ENCODE data around the gene ARPC1B. TPM values are rescaled to one million over a fixed set of nuclear protein-coding genes. Genes with fewer than 3 reads are reported as not detected.
A peak's percentile ranks its signal among the peaks of the same experiment; 100 is the strongest.

ARPC1B gene
- polyA plus RNA-seq, 2 donors = 18.0 to 55.7 TPM

GRCh38 chr7:99365318-99366141, 9.0 kb upstream of the ARPC1B start:
- peak overlapping the region in 1 of 2 donors; percentile 43 for H3K27ac ChIP-seq (ENCODE audit: low read depth in 2 of 2, low read length in 1 of 2)
- H3K9me3 ChIP-seq (ENCODE audit: control insufficient read depth in 2 of 2, insufficient read depth in 1 of 2, low read depth in 1 of 2, low read length in 1 of 2) = no peaks in the 10 kb centered on the region
- WGBS, 2 donors = 71 to 75% methylated on average over 17 of the region's 17 CpGs
- H3K4me1 ChIP-seq (ENCODE audit: control insufficient read depth in 2 of 2, insufficient read depth in 2 of 2, low read length in 1 of 2) = no peaks in the 10 kb centered on the region
- no peaks in the 10 kb centered on the region for H3K27me3 ChIP-seq (ENCODE audit: control insufficient read depth in 1 of 2, insufficient read depth in 2 of 2, low read length in 2 of 2)
- H3K36me3 ChIP-seq (ENCODE audit: control insufficient read depth in 2 of 2, insufficient read depth in 2 of 2, low read length in 1 of 2) = peaks cover 0 to 19% of the 10 kb centered on the region in 2 donors
- H3K4me3 ChIP-seq (ENCODE audit: low read depth in 1 of 2, low read length in 2 of 2) = no peak overlapping the region

GRCh38 chr7:99366646-99367045, 7.9 kb upstream of the ARPC1B start:
- Histone ChIP-seq H3K9me3 (ENCODE audit: control insufficient read depth in 2 of 2, insufficient read depth in 1 of 2, low read depth in 1 of 2, low read length in 1 of 2) (no peaks in the 10 kb centered on the region), H3K27ac (ENCODE audit: low read depth in 2 of 2, low read length in 1 of 2) (peak overlapping the region in 1 of 2 donors; percentile 18), H3K36me3 (ENCODE audit: control insufficient read depth in 2 of 2, insufficient read depth in 2 of 2, low read length in 1 of 2) (peaks cover 0 to 16% of the 10 kb centered on the region in 2 donors), H3K4me1 (ENCODE audit: control insufficient read depth in 2 of 2, insufficient read depth in 2 of 2, low read length in 1 of 2) (no peaks in the 10 kb centered on the region), H3K27me3 (ENCODE audit: control insufficient read depth in 1 of 2, insufficient read depth in 2 of 2, low read length in 2 of 2) (no peaks in the 10 kb centered on the region), H3K4me3 (ENCODE audit: low read depth in 1 of 2, low read length in 2 of 2) (no peak overlapping the region)
- 73 to 80% methylated on average over 11 of the region's 11 CpGs for WGBS, 2 donors

DNA sequence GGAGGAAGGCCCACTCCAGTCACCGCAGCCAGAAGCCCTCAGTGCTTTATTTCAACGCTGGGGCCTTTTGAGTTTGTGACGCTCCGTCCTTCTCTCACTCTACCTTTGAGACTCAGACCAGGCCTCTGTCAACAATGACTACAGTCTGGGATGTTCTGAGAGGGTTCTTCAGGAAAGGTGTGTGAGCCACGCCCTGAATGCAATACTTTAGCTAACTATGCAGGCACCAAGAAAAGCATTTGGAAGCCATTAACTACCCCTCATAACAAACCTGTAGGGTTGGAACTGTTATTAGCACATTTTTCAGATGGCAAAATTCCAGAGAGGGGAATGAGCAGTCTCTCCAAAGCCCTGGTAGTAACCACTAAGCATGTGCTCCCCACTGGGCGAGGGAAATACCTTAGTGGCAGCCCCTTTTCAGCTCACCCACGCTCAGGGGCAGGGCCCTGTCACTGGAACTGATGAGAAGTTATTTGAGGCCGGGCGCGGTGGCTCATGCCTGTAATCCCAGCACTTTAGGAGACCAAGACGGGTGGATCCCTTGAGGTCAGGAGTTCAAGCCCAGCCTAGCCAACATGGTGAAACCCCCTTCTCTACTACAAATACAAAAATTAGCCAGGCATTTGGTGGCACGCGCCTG, 5.7 kb upstream of the ARPC1B start:
- no peaks in the 10 kb centered on the region for H3K27me3 ChIP-seq (ENCODE audit: control insufficient read depth in 1 of 2, insufficient read depth in 2 of 2, low read length in 2 of 2)
- no peak overlapping the region for H3K27ac ChIP-seq (ENCODE audit: low read depth in 2 of 2, low read length in 1 of 2)
- H3K9me3 ChIP-seq (ENCODE audit: control insufficient read depth in 2 of 2, insufficient read depth in 1 of 2, low read depth in 1 of 2, low read length in 1 of 2) = no peaks in the 10 kb centered on the region
- WGBS, 2 donors = 87 to 89% methylated on average over 13 of the region's 13 CpGs
- no peaks in the 10 kb centered on the region for H3K4me1 ChIP-seq (ENCODE audit: control insufficient read depth in 2 of 2, insufficient read depth in 2 of 2, low read length in 1 of 2)
- H3K4me3 ChIP-seq (ENCODE audit: low read depth in 1 of 2, low read length in 2 of 2) = no peak overlapping the region
- H3K36me3 ChIP-seq (ENCODE audit: control insufficient read depth in 2 of 2, insufficient read depth in 2 of 2, low read length in 1 of 2) = peaks cover 0 to 14% of the 10 kb centered on the region in 2 donors

DNA sequence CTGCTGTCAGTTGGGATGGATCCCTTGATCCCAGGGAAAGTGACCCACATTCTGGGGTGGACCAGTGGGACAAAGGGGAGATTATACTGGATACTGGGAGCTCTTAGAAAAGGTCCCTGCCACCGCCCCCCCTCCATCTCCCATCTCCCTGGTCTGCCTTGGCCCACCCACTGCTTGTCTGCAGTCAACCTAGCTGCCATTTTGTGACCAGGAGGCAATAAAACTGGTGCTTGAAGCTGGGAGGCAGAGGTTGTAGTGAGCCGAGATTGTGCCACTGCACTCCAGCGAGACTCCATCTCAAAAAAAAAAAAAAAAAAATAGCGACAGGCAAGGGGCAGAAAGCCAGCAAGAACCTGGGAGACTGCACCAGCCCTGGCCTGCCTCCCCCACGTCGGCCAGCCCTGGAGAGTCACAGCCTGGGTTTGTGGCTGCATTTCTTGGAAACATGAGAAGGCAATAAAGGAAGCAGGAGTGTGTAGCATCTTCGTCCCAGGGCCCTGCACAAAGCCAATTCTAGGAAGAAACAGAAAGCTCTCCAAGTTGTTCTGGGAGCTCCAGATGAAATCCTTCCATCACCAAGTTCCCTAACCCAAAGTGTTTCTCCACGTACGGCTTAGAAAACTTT, 4.7 kb upstream of the ARPC1B start:
- Histone ChIP-seq H3K9me3 (ENCODE audit: control insufficient read depth in 2 of 2, insufficient read depth in 1 of 2, low read depth in 1 of 2, low read length in 1 of 2) (no peaks in the 10 kb centered on the region), H3K4me1 (ENCODE audit: control insufficient read depth in 2 of 2, insufficient read depth in 2 of 2, low read length in 1 of 2) (no peaks in the 10 kb centered on the region), H3K27me3 (ENCODE audit: control insufficient read depth in 1 of 2, insufficient read depth in 2 of 2, low read length in 2 of 2) (no peaks in the 10 kb centered on the region), H3K36me3 (ENCODE audit: control insufficient read depth in 2 of 2, insufficient read depth in 2 of 2, low read length in 1 of 2) (peaks cover 0 to 11% of the 10 kb centered on the region in 2 donors), H3K27ac (ENCODE audit: low read depth in 2 of 2, low read length in 1 of 2) (peak overlapping the region in 1 of 2 donors; percentile 25), H3K4me3 (ENCODE audit: low read depth in 1 of 2, low read length in 2 of 2) (no peak overlapping the region)
- 39 to 57% methylated on average over 9 of the region's 9 CpGs for WGBS, 2 donors

DNA sequence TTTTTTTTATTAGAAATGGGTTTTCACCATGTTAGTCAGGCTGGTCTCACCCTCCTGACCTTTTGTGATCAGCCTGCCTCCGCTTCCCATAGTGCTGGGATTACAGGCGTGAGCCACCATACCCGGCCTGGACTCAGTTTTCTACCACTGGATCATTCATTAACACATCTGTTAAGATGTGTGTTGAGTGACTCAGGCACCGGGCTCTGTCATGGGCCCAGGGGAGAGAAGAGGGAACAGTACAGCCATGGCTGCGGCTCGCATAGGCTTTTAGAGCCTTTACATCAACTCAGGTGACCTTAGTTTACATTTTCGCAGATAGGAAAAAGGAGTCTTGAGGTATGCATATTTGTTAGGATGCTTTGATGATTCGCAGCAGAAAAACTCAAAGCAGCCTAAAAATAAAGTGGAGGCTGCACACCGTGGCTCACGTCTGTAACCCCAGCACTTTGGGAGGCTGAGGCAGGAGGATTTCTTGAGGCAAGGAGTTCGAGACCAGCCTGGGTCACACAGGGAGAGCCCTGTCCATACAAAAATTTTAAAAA, 3.1 kb upstream of the ARPC1B start:
- 87 to 91% methylated on average over 11 of the region's 11 CpGs for WGBS, 2 donors
- peaks cover 0 to 3% of the 10 kb centered on the region in 2 donors for H3K4me1 ChIP-seq (ENCODE audit: control insufficient read depth in 2 of 2, insufficient read depth in 2 of 2, low read length in 1 of 2)
- H3K27ac ChIP-seq (ENCODE audit: low read depth in 2 of 2, low read length in 1 of 2) = no peak overlapping the region
- no peaks in the 10 kb centered on the region for H3K9me3 ChIP-seq (ENCODE audit: control insufficient read depth in 2 of 2, insufficient read depth in 1 of 2, low read depth in 1 of 2, low read length in 1 of 2)
- no peak overlapping the region for H3K4me3 ChIP-seq (ENCODE audit: low read depth in 1 of 2, low read length in 2 of 2)
- H3K27me3 ChIP-seq (ENCODE audit: control insufficient read depth in 1 of 2, insufficient read depth in 2 of 2, low read length in 2 of 2) = no peaks in the 10 kb centered on the region
- H3K36me3 ChIP-seq (ENCODE audit: control insufficient read depth in 2 of 2, insufficient read depth in 2 of 2, low read length in 1 of 2) = peaks cover 0 to 4% of the 10 kb centered on the region in 2 donors

GRCh38 chr7:99372275-99373090, 2.0 kb upstream of the ARPC1B start:
- no peaks in the 10 kb centered on the region for H3K27me3 ChIP-seq (ENCODE audit: control insufficient read depth in 1 of 2, insufficient read depth in 2 of 2, low read length in 2 of 2)
- peak overlapping the region; percentile 28 to 34 for H3K27ac ChIP-seq (ENCODE audit: low read depth in 2 of 2, low read length in 1 of 2)
- H3K4me1 ChIP-seq (ENCODE audit: control insufficient read depth in 2 of 2, insufficient read depth in 2 of 2, low read length in 1 of 2) = peaks cover 0 to 3% of the 10 kb centered on the region in 2 donors
- H3K36me3 ChIP-seq (ENCODE audit: control insufficient read depth in 2 of 2, insufficient read depth in 2 of 2, low read length in 1 of 2) = no peaks in the 10 kb centered on the region
- H3K4me3 ChIP-seq (ENCODE audit: low read depth in 1 of 2, low read length in 2 of 2) = no peak overlapping the region
- H3K9me3 ChIP-seq (ENCODE audit: control insufficient read depth in 2 of 2, insufficient read depth in 1 of 2, low read depth in 1 of 2, low read length in 1 of 2) = no peaks in the 10 kb centered on the region
- 51 to 59% methylated on average over 21 of the region's 21 CpGs for WGBS, 2 donors

GRCh38 chr7:99373091-99374066, 1.2 kb upstream of the ARPC1B start:
- Histone ChIP-seq H3K4me3 (ENCODE audit: low read depth in 1 of 2, low read length in 2 of 2) (peak overlapping the region in 1 of 2 donors; percentile 61), H3K9me3 (ENCODE audit: control insufficient read depth in 2 of 2, insufficient read depth in 1 of 2, low read depth in 1 of 2, low read length in 1 of 2) (no peaks in the 10 kb centered on the region), H3K36me3 (ENCODE audit: control insufficient read depth in 2 of 2, insufficient read depth in 2 of 2, low read length in 1 of 2) (no peaks in the 10 kb centered on the region), H3K27me3 (ENCODE audit: control insufficient read depth in 1 of 2, insufficient read depth in 2 of 2, low read length in 2 of 2) (no peaks in the 10 kb centered on the region), H3K27ac (ENCODE audit: low read depth in 2 of 2, low read length in 1 of 2) (peak overlapping the region; percentile 40 to 68), H3K4me1 (ENCODE audit: control insufficient read depth in 2 of 2, insufficient read depth in 2 of 2, low read length in 1 of 2) (peaks cover 0 to 3% of the 10 kb centered on the region in 2 donors)
- 80 to 85% methylated on average over 41 of the region's 41 CpGs for WGBS, 2 donors

- WGBS, 2 donors = 2 to 4% methylated on average over 46 to 58 of the region's 58 CpGs
- H3K4me1 ChIP-seq (ENCODE audit: control insufficient read depth in 2 of 2, insufficient read depth in 2 of 2, low read length in 1 of 2) = peaks cover 4 to 7% of the 10 kb centered on the region in 2 donors
These were observed 709 bp downstream of the ARPC1B start for GRCh38 chr7:99375070-99375807.

More at GRCh38 chr7:99375070-99375807, 709 bp downstream of the ARPC1B start:
- Histone ChIP-seq H3K27ac (ENCODE audit: low read depth in 2 of 2, low read length in 1 of 2) (peak overlapping the region; percentile 81 to 88), H3K4me3 (ENCODE audit: low read depth in 1 of 2, low read length in 2 of 2) (peak overlapping the region; percentile 60 to 61), H3K36me3 (ENCODE audit: control insufficient read depth in 2 of 2, insufficient read depth in 2 of 2, low read length in 1 of 2) (no peaks in the 10 kb centered on the region), H3K27me3 (ENCODE audit: control insufficient read depth in 1 of 2, insufficient read depth in 2 of 2, low read length in 2 of 2) (no peaks in the 10 kb centered on the region), H3K9me3 (ENCODE audit: control insufficient read depth in 2 of 2, insufficient read depth in 1 of 2, low read depth in 1 of 2, low read length in 1 of 2) (no peaks in the 10 kb centered on the region)

All from esophagus (tissue), 2 donors.